ENCODE results near the gene MED12L.
"Not testable (repeated sequence)": the region's sequence is repeated elsewhere in the genome, so short reads cannot be mapped to it uniquely, and the experiment has no call there.

MED12L gene

GRCh38 chr3:151391720-151392119 is 306.3 kb downstream of the MED12L start:
- no peak for TF ChIP-seq CTCF (IDR thresholded peaks at IDR 0.05; ENCODE audit: control insufficient read depth, extremely low read depth, insufficient read depth)
- no peak overlapping the region for H3K4me3 ChIP-seq (ENCODE audit: low read depth, low read length)
- DNase-seq (ENCODE audit: low read depth): no peak

GRCh38 chr3:151392191-151392590 is 306.7 kb downstream of the MED12L start:
- H3K4me3 ChIP-seq (ENCODE audit: low read depth, low read length); DNase-seq (ENCODE audit: low read depth): not testable (repeated sequence)

GRCh38 chr3:151393146-151393830 is 307.8 kb downstream of the MED12L start:
- no peak overlapping the region for H3K4me3 ChIP-seq (ENCODE audit: low read depth, low read length)
- no peak for DNase-seq (ENCODE audit: low read depth)
- TF ChIP-seq CTCF (IDR thresholded peaks at IDR 0.05; ENCODE audit: control insufficient read depth, extremely low read depth, insufficient read depth): no peak

- TF ChIP-seq CTCF (IDR thresholded peaks at IDR 0.05; ENCODE audit: control insufficient read depth, extremely low read depth, insufficient read depth): no peak
- no peak overlapping the region for H3K4me3 ChIP-seq (ENCODE audit: low read depth, low read length)
- no peak for DNase-seq (ENCODE audit: low read depth)
Observed at GRCh38 chr3:151393941-151394340, 308.5 kb downstream of the MED12L start.

- DNase-seq (ENCODE audit: low read depth): no peak
- no peak for TF ChIP-seq CTCF (IDR thresholded peaks at IDR 0.05; ENCODE audit: control insufficient read depth, extremely low read depth, insufficient read depth)
- no peak overlapping the region for H3K4me3 ChIP-seq (ENCODE audit: low read depth, low read length)
Observed at GRCh38 chr3:151394611-151395010, 309.1 kb downstream of the MED12L start.

GRCh38 chr3:151395806-151396205 is 310.3 kb downstream of the MED12L start:
- no peak for TF ChIP-seq CTCF (IDR thresholded peaks at IDR 0.05; ENCODE audit: control insufficient read depth, extremely low read depth, insufficient read depth)
- no peak overlapping the region for H3K4me3 ChIP-seq (ENCODE audit: low read depth, low read length)
- DNase-seq (ENCODE audit: low read depth): no peak

GRCh38 chr3:151398895-151399294 is 313.4 kb downstream of the MED12L start:
- H3K4me3 ChIP-seq (ENCODE audit: low read depth, low read length): no peak overlapping the region
- TF ChIP-seq CTCF (IDR thresholded peaks at IDR 0.05; ENCODE audit: control insufficient read depth, extremely low read depth, insufficient read depth): no peak
- DNase-seq (ENCODE audit: low read depth): no peak

Data from LNCaP clone FGC (cell line).